ENCODE results near the gene CFAP58.
A peak's percentile ranks its signal among the peaks of the same experiment; 100 is the strongest.

Gene CFAP58

GRCh38 chr10:104380336-104380735 lies 26.7 kb downstream of the CFAP58 start:
- no peak for DNase-seq

GRCh38 chr10:104387130-104387888 lies 33.7 kb downstream of the CFAP58 start:
- DNase-seq = no peak

- no peak for DNase-seq
Observed at GRCh38 chr10:104388830-104389229, 35.2 kb downstream of the CFAP58 start.

GRCh38 chr10:104391150-104391968 lies 37.7 kb downstream of the CFAP58 start:
- no peak for DNase-seq

- no peak for DNase-seq
Observed at GRCh38 chr10:104391969-104392296, 38.3 kb downstream of the CFAP58 start.

GRCh38 chr10:104393387-104393786 lies 39.8 kb downstream of the CFAP58 start:
- DNase-seq = no peak

GRCh38 chr10:104396581-104396980 lies 42.9 kb downstream of the CFAP58 start:
- no peak for DNase-seq

- DNase-seq = no peak
Observed at GRCh38 chr10:104403636-104404035, 50.0 kb downstream of the CFAP58 start.

- DNase-seq = peak; percentile 54
Observed at GRCh38 chr10:104406715-104407650, 53.4 kb downstream of the CFAP58 start.

GRCh38 chr10:104413528-104413927 lies 59.9 kb downstream of the CFAP58 start:
- no peak for DNase-seq

- no peak for DNase-seq
Observed at GRCh38 chr10:104415526-104416165, 62.0 kb downstream of the CFAP58 start.

GRCh38 chr10:104416851-104417250 lies 63.2 kb downstream of the CFAP58 start:
- no peak for DNase-seq

- no peak for DNase-seq
Observed at GRCh38 chr10:104417637-104418292, 64.1 kb downstream of the CFAP58 start.

- DNase-seq = peak; percentile 15
Observed at GRCh38 chr10:104424719-104425118, 71.1 kb downstream of the CFAP58 start.

- DNase-seq = no peak
Observed at GRCh38 chr10:104427989-104428388, 74.4 kb downstream of the CFAP58 start.

GRCh38 chr10:104429846-104430245 lies 76.2 kb downstream of the CFAP58 start:
- DNase-seq = no peak

- no peak for DNase-seq
Observed at GRCh38 chr10:104430360-104430759, 76.7 kb downstream of the CFAP58 start.

GRCh38 chr10:104433669-104434068 lies 80.0 kb downstream of the CFAP58 start:
- DNase-seq = no peak

GRCh38 chr10:104434601-104435000 lies 81.0 kb downstream of the CFAP58 start:
- no peak for DNase-seq

- peak; percentile 75 for DNase-seq
Observed at GRCh38 chr10:104435822-104436221, 82.2 kb downstream of the CFAP58 start.

- DNase-seq = no peak
Observed at GRCh38 chr10:104437226-104437625, 83.6 kb downstream of the CFAP58 start.

GRCh38 chr10:104440221-104440620 lies 86.6 kb downstream of the CFAP58 start:
- DNase-seq = no peak
